Hypothalamus (tissue), 51 donors: ENCODE measurements around the gene HCST.
"Not testable (repeated sequence)": the region's sequence is repeated elsewhere in the genome, so short reads cannot be mapped to it uniquely, and the experiment has no call there.

Source experiments
- DNase-seq, 51 donors: peaks; one replicate each; lab custom pipeline; 2025; lab: John Stamatoyannopoulos, UW

HCST gene

DNA sequence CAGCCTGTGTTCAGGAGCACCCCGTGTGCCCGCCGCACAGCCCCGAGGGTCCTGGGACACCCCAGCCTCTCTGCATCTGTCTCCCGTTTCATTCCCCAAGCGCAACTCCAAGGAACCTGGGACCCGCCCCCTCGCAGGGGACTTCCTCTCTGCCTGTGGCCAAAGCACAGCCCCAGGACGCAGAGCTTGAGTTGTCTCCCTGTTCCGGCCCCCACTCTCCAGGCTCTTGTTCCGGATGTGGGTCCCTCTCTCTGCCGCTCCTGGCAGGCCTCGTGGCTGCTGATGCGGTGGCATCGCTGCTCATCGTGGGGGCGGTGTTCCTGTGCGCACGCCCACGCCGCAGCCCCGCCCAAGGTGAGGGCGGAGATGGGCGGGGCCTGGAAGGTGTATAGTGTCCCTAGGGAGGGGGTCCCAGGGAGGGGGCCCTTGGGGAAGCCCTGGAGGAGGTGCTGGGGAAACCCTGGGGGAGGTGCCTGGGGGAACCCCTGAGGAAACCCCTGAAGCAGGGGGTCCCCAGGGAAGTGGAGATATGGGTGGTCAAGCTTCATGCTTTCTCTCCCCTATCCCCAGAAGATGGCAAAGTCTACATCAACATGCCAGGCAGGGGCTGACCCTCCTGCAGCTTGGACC lies 1.3 kb downstream of the HCST start:
- peak in 38 of 51 donors; percentile 11 to 76 (median 40) for DNase-seq

DNA sequence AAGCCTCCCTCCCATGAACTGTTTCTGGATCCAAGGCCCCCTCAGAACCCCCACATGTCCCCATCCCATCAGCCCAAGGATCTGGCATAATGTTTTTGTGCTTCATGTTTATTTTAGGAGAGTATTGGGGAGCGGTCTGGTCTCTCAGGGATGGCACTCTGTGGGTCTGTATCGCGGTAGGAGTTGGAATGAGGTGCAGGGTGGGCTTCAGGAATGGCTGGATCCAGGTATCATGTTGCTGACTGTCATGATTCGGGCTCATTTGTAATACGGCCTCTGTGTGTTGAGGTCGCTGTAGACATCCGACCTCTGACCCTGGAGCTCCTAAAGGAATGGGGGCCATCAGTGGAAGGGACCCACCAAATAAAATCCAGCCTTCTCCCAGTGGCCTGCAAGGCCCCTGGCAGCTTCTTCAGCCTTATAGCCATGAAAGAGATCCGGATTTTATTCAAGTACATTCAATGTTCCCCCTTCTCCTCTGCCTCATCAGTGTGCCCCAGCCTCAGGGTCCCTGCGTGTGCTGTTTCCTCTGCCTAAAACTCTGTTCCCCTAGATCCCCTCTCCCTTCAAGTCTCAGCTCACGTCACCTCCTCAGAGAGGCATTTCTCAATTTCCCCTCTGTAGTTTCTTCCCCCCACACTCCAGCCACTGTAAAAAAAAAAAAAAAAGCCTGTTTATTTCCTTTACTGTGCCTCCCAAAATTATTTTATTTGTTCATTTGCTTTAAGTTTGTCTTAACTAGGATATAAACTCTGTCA lies 2.2 kb downstream of the HCST start:
- peak in 1 of 51 donors; percentile 3 for DNase-seq

DNA sequence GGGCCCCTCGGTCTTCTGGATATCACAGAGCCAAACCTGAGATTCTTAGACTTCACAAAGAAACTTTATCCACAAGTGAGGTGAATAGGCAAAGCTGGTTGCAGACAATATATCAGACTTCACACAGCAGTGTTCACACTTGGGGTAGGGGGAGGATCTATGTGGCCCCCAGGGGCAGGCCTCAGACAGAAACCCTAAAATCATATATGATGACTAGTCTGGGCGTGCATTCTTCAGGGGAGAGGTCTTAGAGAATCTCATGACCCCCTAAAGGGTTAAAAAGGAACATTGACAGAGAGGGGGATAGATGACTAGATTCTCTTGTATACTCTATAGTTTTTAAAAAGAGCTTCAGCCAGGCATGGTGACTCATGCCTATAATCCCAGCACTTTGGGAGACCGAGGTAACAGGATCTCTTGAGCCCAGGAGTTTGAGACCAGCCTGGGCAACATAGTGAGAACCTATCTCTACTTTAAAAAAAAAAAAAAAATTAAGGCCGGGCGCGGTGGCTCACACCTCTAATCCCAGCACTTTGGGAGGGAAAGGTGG lies 2.9 kb downstream of the HCST start:
- no peak for DNase-seq

DNA sequence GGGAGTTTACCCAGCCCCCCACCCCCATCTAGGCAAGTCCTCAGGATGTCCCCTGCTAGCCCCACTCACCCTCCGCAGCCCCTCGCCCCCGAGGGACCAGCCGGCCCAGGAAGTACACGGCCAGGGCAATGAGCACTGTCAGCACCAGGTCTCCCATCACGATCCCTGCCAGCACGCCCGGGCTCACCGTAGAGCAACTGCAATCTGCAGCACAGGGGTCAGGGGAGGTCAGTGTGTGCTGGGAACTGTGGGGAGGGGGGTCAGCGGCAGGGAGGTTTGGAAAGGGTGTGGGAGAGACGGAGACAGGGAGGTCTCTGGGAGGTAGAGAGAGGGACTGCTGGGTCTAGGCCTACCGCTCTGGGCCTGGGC lies 5.0 kb downstream of the HCST start:
- DNase-seq, result no peak

GRCh38 chr19:35908010-35908441 lies 5.7 kb downstream of the HCST start, which contains the start of gene TYROBP:
TYROBP (minus strand) TSS chr19:35908295; CDS start chr19:35908228, 67 bp downstream.
- peak in 2 of 51 donors; percentile 3 to 20 for DNase-seq

DNA sequence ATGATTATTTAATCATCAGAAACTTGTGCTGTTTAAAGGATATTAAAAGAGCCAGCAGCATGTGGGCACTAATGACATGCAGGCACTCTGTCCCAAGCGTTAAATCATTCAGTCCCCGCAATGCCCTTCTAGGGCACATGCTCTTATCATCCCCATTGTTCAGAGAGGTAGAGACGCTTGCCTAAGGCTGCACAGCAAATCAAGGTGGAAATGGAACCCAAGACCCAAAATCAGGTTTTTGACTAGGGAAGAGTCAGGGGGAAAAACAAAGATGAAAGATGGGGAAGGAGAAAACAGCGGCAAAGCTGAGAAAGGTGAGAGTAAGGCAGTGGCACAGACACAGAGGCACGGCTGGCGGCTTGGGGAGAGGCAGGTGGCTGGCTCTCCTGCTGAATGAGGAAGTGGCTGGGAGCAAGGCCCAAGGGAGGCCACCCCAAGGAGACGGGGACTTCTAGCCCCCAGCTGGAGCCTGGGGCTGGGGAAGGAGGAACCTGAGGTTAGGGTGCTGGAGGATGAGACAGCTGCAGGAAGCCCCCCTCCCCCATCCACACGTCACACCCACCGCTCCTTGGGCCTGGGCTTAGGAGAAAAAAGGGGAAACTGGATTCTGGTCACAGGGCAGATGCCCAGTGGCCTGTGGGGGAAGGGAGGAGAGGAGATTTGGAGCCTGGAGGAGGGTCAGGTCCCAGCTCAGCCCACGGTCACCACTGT lies 6.8 kb downstream of the HCST start:
- DNase-seq, result peak in 35 of 51 donors; percentile 11 to 58 (median 33)

DNA sequence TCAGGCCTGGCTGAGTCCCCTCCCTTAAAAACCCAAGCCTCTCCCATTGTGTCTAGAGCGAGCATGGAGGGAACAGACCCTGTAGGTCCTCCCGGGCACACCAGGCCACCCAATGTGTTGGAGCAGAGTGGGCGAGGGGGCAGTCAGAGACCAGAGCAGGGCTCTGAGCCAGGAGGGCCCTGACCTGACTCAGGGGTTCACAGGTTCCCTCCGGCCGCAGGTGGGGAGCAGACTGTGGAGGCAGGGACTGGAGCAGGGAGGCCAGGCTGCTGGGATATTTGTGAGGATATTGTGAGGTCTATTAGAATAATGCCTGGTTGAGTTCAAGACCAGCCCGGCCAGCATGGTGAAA lies 7.3 kb downstream of the HCST start:
- no peak for DNase-seq

- DNase-seq, result not testable (repeated sequence)
Measured at GRCh38 chr19:35910355-35910754, 8.0 kb downstream of the HCST start.

DNA sequence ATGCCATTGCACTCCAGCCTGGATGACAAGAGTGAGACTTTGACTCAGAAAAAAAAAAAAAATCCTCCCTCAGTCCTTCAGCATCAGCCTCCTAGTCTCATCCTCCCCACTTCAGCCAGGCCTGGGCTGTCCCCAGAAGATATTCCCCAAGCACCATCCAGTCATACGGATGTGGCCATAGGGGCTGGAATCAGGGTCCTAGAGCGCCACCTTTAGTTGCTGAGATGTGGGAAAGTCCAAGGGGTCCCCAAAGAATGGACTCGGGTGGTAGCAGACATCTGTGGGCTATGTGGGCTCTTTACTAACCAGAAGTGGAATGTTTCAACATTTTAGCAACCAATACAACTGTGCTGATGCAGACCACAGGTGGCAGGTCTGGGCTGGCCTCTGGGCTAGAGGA lies 8.8 kb downstream of the HCST start:
- DNase-seq, result no peak

- no peak for DNase-seq
Measured at GRCh38 chr19:35911790-35912189, 9.5 kb downstream of the HCST start.

DNA sequence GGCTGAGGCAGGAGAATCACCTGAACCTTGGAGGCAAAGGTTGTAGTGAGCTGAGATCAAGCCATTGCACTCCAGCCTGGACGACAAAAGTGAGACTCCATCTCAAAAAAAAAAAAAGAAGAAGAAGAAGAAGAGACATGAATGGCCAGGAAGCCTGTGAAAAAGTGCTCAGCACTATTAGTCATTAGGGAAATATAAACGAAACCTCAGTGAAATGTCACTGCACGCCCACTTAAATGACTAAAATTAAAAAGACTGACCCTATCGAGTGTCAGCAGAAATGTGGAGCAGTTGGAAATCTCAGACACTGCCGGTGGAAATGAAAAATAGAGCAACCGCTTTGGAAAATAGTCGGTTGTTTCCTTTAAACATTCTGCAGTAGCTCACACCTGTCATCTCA lies 11.3 kb downstream of the HCST start:
- DNase-seq, result no peak

GRCh38 chr19:35915443-35915842 lies 13.1 kb downstream of the HCST start:
- no peak for DNase-seq

DNA sequence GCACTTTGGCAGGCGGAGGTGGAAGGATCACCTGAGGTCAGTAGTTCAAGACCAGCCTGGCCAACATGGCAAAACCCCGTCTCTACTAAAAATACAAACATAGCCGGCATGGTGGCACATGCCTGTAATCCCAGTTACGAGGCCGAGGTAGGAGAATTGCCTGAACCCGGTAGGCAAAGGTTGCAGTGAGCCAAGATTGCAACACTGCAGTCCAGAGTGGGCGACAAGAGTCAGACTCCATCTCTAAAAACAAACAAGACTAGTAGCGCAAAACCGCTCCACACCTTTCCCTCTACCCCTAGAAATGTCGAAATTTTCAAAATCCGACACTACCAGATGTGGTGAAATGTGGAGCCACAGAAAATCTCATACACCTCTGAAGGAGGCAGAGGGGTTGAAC lies 17.0 kb downstream of the HCST start:
- no peak for DNase-seq

DNA sequence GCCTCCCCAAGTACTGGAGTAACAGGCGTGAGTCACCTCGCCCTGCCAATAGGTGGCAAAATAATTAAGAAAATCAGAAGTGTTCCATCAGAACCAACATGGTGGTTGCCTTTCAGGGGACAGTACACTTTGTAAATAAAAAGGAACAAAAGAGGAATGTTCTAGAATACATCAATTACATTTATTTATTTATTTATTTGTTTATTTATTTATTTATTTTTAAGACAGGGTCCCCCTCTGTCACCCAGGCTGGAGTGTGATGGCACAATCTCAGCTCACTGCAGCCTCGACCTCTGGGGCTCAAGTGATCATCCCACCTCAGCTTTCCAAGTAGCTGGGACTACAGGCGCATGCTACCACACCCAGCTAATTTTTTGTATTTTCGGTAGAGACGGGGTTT lies 18.7 kb downstream of the HCST start:
- DNase-seq, result no peak

DNA sequence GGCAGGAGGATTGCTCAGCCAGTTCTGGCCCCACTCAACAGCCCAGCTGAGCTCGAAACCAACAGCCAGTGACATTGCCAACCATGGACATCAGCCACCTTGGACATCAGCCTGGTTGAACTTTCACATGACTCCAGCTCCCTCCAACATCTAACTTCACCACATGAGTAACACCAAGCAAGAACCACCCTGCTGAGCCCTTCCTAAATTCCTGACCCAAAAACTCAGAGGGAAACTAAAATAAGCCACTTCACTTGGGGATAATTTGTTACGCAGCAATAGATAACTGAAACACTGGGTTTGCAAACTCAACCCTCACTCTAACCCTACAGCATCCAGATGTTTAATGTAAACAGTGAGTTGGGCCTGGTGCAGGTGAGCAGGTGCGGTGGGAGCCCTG lies 23.2 kb downstream of the HCST start:
- no peak for DNase-seq

- DNase-seq, result no peak
Measured at GRCh38 chr19:35928507-35928906, 26.2 kb downstream of the HCST start.

GRCh38 chr19:35929876-35930275 lies 27.5 kb downstream of the HCST start:
- DNase-seq, result no peak

DNA sequence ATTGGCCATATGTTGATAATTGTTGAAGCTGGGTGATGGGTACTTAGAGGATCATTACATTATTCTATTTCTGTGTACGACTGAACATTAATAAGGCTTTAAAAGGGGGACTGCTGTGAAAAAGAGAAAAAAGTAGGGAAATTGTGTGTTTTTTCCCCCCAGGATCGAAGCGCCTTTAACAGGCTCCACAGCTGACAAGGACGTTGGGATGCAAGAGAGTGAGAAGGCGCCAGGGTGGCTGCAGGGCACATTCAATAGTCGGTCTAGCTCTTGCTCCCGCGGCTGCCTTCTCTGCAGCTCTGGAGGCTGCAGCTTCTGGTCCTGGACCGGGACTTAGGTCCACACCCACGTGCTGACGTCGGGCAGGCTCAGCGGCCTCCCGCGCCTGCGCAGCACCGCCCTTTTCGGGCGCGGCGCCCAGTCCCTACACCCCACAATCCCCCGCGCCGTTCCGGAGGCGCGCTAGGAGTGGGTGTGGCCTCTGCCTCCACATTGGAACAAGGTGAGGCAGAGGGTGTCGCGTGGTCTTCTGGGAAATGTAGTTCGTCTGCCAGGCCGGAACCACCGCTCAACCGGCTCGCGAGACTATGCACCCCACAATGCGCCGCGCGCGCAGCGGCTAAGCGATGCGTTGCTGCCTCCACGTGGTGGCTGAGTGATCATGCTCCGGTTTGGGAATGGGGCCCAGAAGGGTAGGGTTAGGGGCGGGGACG lies 29.0 kb downstream of the HCST start:
- DNase-seq, result peak; percentile 91 to 100 (median 98)

DNA sequence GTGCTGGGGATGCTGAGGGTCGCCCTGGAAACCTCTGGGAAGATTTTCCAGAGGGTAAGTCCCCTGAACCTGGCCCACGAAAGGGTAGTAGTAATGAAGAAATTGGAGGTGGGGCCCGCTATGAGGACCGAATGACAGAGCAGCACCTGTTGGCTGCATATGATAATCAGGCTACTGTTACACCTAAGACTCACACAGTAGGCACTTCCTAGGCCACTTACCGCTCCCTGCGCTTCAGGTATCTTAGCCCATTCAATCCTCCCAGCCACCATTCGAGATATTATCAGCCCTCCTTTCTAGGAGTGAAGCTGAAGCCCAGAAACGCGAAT lies 29.5 kb downstream of the HCST start:
- no peak for DNase-seq

GRCh38 chr19:35932291-35932936 lies 30.1 kb downstream of the HCST start:
- DNase-seq, result no peak
